NT2/D1 (cell line): ENCODE measurements around the gene RFC5.

Source experiments
- YY1 ChIP-seq: IDR thresholded peaks from 2 replicates; pipeline ENCODE4 v1.6.1; 2011; ENCODE audit not compliant: insufficient read length, insufficient read depth
- ZNF274 ChIP-seq: IDR thresholded peaks from 2 replicates; pipeline ENCODE4 v1.6.1; 2011; ENCODE audit warnings: mild to moderate bottlenecking, low read depth, low read length

- TF ChIP-seq YY1 (no peak), ZNF274 (no peak)
Measured at GRCh38 chr12:118025168-118025567, 8.7 kb downstream of the RFC5 start.
